Measurements from ENCODE around the gene SLIT1. TPM values are rescaled to one million over a fixed set of nuclear protein-coding genes. Genes with fewer than 3 reads are reported as not detected.

SLIT1 gene
- total and polyA plus RNA-seq, 4 experiments from 2014 or later: 0.05 to 0.32 (median 0.28) TPM; not detected in 1

DNA sequence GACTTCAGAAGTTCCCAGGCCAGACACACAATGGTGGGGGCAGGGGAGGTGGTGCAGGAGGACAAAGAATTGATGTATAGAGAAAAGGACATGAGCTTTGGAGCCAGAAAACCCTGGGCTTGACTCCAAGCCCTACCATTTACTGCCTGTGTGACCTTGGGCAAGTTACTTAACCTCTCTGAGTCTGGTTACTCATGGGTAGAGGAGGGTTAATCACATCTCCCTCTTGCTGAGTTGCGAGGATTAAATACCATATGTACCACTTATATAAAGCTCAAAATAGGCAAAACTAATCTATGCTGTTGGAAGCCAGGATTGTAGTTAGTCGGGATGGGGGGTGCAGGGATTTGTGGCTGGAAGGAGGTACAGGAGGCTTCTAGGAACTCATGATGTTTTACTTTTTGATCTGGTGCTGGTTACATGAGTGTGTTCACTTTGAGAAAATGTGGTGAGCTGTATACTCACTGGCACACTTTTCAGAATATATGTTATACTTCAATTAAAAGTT lies 106.8 kb downstream of the SLIT1 start:
- intact Hi-C loops (cut with micrococcal nuclease): no loop called here
- no peaks in the 10 kb centered on the region for H3K36me3 ChIP-seq (ENCODE audit: insufficient read depth, low read length)
- no peaks in the 10 kb centered on the region for H3K4me1 ChIP-seq (ENCODE audit: insufficient read depth, low read length)
- H3K27me3 ChIP-seq (ENCODE audit: insufficient read depth, low read length): no peaks in the 10 kb centered on the region
- no peak overlapping the region for H3K4me3 Mint-ChIP-seq
- H3K27ac ChIP-seq (ENCODE audit: low read depth, low read length): no peak overlapping the region
- H3K27me3 Mint-ChIP-seq: peaks cover 17 to 42% of the 10 kb centered on the region in 2 donors
- no peaks in the 10 kb centered on the region for H3K4me1 Mint-ChIP-seq
- ChIA-PET POLR2A (ENCODE audit: partially characterized antibody) (no interaction called here), CTCF (ENCODE audit: partially characterized antibody) (interaction anchor here (1.0 to 14.8 kb wide), 5 partner anchors 9 to 128 kb away, joined by 3 to 417 read pairs (median 3); no protein-coding TSS in a partner anchor)
- peaks cover 0 to 4% (median 0%) of the 10 kb centered on the region in 8 donors for H3K9me3 Mint-ChIP-seq
- H3K9me3 ChIP-seq (ENCODE audit: control insufficient read depth in 1 of 2, low read length in 2 of 2): no peaks in the 10 kb centered on the region
- no peak overlapping the region for H3K4me3 ChIP-seq (ENCODE audit: low read length in 2 of 2)
- H3K27ac Mint-ChIP-seq: no peak overlapping the region
- no peaks in the 10 kb centered on the region for H3K36me3 Mint-ChIP-seq
- no peak for DNase-seq

DNA sequence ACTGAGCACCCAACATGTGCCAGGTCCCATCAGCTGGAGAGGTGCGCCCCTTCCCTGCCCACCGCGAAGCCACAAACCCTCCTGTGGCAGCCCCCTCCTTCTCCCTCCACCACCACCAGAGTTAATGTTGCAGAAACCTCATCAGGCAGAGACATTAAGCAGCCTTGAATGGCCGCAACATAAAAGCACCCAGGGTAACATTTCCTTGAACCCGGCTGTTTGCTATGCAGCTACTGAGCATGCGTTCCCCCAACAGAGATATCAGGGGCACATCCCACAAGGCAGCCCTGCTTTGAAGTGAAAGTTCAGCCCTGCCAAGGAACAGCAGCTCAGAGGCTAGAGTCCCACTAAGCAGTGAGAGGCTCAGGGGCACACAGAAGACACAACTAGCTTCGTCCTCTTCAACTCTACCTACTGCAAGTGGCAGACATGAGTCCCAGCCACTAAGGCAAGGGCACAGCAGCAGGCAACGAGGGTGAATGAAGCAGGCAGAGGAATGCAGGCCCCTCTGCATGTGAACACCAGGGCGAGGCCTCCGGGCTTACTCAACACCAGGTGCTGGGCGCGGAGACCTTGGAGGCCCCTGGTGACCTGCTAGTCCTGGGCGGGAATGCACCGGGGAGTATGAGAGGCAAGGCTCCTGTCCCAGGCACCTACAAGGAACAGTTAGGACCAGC lies 107.4 kb downstream of the SLIT1 start:
- Mint-ChIP-seq H3K36me3 (no peaks in the 10 kb centered on the region), H3K27me3 (peaks cover 17 to 45% of the 10 kb centered on the region in 2 donors), H3K4me1 (no peaks in the 10 kb centered on the region), H3K9me3 (peaks cover 0 to 4% (median 0%) of the 10 kb centered on the region in 8 donors), H3K4me3 (no peak overlapping the region), H3K27ac (no peak overlapping the region)
- no peak overlapping the region for H3K27ac ChIP-seq (ENCODE audit: low read depth, low read length)
- intact Hi-C loops (cut with micrococcal nuclease): no loop called here
- H3K36me3 ChIP-seq (ENCODE audit: insufficient read depth, low read length): no peaks in the 10 kb centered on the region
- DNase-seq: no peak
- H3K9me3 ChIP-seq (ENCODE audit: control insufficient read depth in 1 of 2, low read length in 2 of 2): no peaks in the 10 kb centered on the region
- no peaks in the 10 kb centered on the region for H3K27me3 ChIP-seq (ENCODE audit: insufficient read depth, low read length)
- ChIA-PET CTCF (ENCODE audit: partially characterized antibody) (interaction anchor here (1.0 to 14.8 kb wide), 4 partner anchors 9 to 129 kb away, joined by 3 to 417 read pairs (median 3); no protein-coding TSS in a partner anchor), POLR2A (ENCODE audit: partially characterized antibody) (no interaction called here)
- H3K4me1 ChIP-seq (ENCODE audit: insufficient read depth, low read length): no peaks in the 10 kb centered on the region
- no peak overlapping the region for H3K4me3 ChIP-seq (ENCODE audit: low read length in 2 of 2)

DNA sequence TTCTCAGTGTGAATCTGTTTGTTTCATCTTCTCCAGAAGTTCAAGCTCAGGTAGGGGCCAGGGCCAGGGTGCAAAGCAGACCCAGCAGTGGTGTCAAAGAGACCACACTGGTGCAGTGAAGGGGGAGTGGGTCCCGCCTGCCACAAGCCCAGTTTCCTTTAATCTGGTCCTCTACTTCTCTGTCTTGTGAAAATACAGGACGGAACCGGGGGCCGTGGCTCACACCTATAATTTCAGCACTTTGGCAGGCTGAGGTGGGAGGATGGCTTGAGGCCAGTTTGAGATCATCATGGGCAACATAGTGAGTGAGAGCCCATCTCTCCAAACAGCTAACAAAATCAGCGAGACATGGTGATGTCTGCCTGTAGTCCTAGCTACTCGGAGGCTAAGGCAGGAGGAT lies 109.0 kb downstream of the SLIT1 start:
- H3K27ac ChIP-seq (ENCODE audit: low read depth, low read length): no peak overlapping the region
- Mint-ChIP-seq H3K27ac (no peak overlapping the region), H3K27me3 (peaks cover 14 to 44% of the 10 kb centered on the region in 2 donors), H3K9me3 (peaks cover 0 to 4% (median 0%) of the 10 kb centered on the region in 8 donors), H3K4me3 (no peak overlapping the region), H3K36me3 (no peaks in the 10 kb centered on the region), H3K4me1 (no peaks in the 10 kb centered on the region)
- no peak overlapping the region for H3K4me3 ChIP-seq (ENCODE audit: low read length in 2 of 2)
- no peaks in the 10 kb centered on the region for H3K27me3 ChIP-seq (ENCODE audit: insufficient read depth, low read length)
- H3K9me3 ChIP-seq (ENCODE audit: control insufficient read depth in 1 of 2, low read length in 2 of 2): no peaks in the 10 kb centered on the region
- DNase-seq: no peak
- ChIA-PET CTCF (ENCODE audit: partially characterized antibody) (interaction anchor here (14.8 kb wide), 1 partner anchor 131 kb away, joined by 417 read pairs; no protein-coding TSS in a partner anchor), POLR2A (ENCODE audit: partially characterized antibody) (no interaction called here)
- intact Hi-C loops (cut with micrococcal nuclease): no loop called here
- no peaks in the 10 kb centered on the region for H3K4me1 ChIP-seq (ENCODE audit: insufficient read depth, low read length)
- H3K36me3 ChIP-seq (ENCODE audit: insufficient read depth, low read length): no peaks in the 10 kb centered on the region

DNA sequence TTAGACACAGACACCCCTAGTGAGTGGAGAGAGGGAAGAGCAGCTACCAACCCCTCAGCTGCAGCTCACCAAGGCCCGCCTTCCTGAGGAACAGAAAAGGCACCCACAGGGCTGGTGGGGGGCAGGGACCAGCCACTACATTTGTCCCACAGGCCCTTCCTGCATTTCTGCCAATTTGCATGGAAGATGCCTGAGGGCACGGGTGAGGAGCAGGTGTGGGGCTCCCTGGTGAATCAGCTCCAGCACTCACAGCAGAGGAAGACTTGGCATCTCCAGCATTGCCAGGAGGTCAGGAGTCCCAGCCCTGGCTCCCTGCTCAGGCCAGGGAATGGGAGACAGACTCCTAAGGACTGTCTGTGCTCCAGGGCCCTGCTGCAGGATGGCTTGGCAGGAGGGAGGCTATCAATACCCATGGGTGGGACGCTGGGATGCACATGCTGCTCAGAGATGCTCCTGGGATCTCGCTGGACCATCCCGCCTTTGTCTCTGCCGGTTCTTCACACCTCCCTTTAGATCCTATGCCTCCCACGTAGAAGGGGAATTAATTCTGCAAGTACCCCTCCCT lies 109.7 kb downstream of the SLIT1 start:
- CTCF ChIA-PET (ENCODE audit: partially characterized antibody): interaction anchor here (14.8 kb wide), 1 partner anchor 131 kb away, joined by 417 read pairs; no protein-coding TSS in a partner anchor
- Histone ChIP-seq H3K9me3 (ENCODE audit: control insufficient read depth in 1 of 2, low read length in 2 of 2) (no peaks in the 10 kb centered on the region), H3K27me3 (ENCODE audit: insufficient read depth, low read length) (no peaks in the 10 kb centered on the region), H3K4me1 (ENCODE audit: insufficient read depth, low read length) (no peaks in the 10 kb centered on the region), H3K36me3 (ENCODE audit: insufficient read depth, low read length) (no peaks in the 10 kb centered on the region), H3K27ac (ENCODE audit: low read depth, low read length) (no peak overlapping the region), H3K4me3 (ENCODE audit: low read length in 2 of 2) (no peak overlapping the region)
- DNase-seq: no peak
- POLR2A ChIA-PET (ENCODE audit: partially characterized antibody): no interaction called here
- no peaks in the 10 kb centered on the region for H3K4me1 Mint-ChIP-seq
- H3K27ac Mint-ChIP-seq: no peak overlapping the region
- intact Hi-C loops (cut with micrococcal nuclease): no loop called here
- H3K36me3 Mint-ChIP-seq: no peaks in the 10 kb centered on the region
- H3K4me3 Mint-ChIP-seq: no peak overlapping the region
- no peaks in the 10 kb centered on the region for H3K9me3 Mint-ChIP-seq
- peaks cover 17 to 44% of the 10 kb centered on the region in 2 donors for H3K27me3 Mint-ChIP-seq

DNA sequence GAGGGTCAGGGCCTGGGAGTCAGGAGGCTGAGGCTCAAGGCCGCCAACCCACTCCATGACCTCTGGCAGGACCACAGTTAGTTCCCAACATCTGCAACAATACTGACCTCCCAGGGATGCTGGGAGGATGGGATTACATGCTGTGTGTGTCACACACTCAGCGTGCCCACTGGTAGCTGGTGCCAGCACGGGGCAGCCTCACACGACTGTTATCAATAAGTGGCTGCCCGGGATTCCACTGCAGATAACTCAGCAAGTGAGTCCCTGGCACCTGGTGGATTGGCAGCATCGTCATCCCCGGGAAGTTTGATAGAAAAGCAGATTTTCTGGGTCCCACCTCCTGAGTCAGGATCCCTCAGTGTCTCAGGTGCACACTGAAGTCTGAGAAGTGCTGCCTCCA lies 110.3 kb downstream of the SLIT1 start:
- no peaks in the 10 kb centered on the region for H3K9me3 Mint-ChIP-seq
- no peaks in the 10 kb centered on the region for H3K36me3 ChIP-seq (ENCODE audit: insufficient read depth, low read length)
- POLR2A ChIA-PET (ENCODE audit: partially characterized antibody): no interaction called here
- H3K27me3 ChIP-seq (ENCODE audit: insufficient read depth, low read length): no peaks in the 10 kb centered on the region
- CTCF ChIA-PET (ENCODE audit: partially characterized antibody): interaction anchor here (14.8 kb wide), 1 partner anchor 132 kb away, joined by 417 read pairs; no protein-coding TSS in a partner anchor
- peaks cover 19 to 40% of the 10 kb centered on the region in 2 donors for H3K27me3 Mint-ChIP-seq
- H3K4me3 Mint-ChIP-seq: no peak overlapping the region
- no peaks in the 10 kb centered on the region for H3K9me3 ChIP-seq (ENCODE audit: control insufficient read depth in 1 of 2, low read length in 2 of 2)
- H3K27ac ChIP-seq (ENCODE audit: low read depth, low read length): no peak overlapping the region
- no peaks in the 10 kb centered on the region for H3K4me1 ChIP-seq (ENCODE audit: insufficient read depth, low read length)
- H3K4me3 ChIP-seq (ENCODE audit: low read length in 2 of 2): no peak overlapping the region
- H3K4me1 Mint-ChIP-seq: no peaks in the 10 kb centered on the region
- no peak overlapping the region for H3K27ac Mint-ChIP-seq
- DNase-seq: no peak
- no peaks in the 10 kb centered on the region for H3K36me3 Mint-ChIP-seq
- intact Hi-C loops (cut with micrococcal nuclease): no loop called here

DNA sequence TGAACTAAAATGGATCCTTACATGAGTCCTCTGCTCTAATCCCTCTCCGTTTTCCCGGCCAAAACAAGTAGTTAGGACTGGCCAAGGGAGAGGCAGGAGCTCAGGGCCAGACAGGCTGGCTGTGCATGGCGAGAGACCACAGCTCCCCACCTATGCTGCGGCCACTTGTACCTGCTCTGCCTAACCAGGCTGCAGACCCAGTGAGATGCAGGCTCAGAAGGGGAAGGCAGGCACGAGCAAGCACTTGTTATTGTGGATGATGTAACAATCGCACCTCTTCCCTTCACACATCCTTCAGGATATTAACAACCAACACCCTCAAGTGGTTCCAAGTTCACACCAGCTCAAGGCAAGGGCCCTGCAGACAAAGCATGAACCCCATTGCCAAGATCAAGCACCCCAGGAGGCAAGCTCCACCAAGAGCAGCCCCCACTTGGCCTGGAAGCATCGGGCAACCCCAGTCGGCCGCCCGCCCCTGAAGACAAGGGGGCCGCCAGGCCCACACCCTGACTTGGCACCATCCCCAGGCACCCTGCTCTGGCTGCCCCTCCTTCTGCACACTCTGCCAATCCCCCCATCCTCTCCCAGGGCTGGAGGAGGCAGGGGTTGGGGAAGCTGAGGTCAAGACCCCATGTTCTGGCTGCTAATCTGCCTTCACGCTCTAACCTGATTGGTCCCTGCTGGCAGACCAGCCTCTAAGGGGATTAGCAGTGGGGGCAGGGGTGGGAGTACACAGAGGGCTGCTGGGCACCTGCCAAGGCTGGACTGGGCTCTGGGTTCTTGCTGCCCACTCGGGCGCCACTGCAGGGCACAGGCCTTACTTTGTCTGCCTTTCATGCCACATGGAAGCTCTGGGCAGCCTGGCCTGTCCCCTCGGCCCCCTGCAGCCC lies 111.3 kb downstream of the SLIT1 start:
- Mint-ChIP-seq H3K9me3 (no peaks in the 10 kb centered on the region), H3K4me3 (no peak overlapping the region), H3K4me1 (peaks cover 3 to 6% (median 4%) of the 10 kb centered on the region in 4 donors), H3K27ac (no peak overlapping the region), H3K36me3 (no peaks in the 10 kb centered on the region), H3K27me3 (peaks cover 17 to 38% of the 10 kb centered on the region in 2 donors)
- no peaks in the 10 kb centered on the region for H3K4me1 ChIP-seq (ENCODE audit: insufficient read depth, low read length)
- H3K4me3 ChIP-seq (ENCODE audit: low read length in 2 of 2): no peak overlapping the region
- no peaks in the 10 kb centered on the region for H3K27me3 ChIP-seq (ENCODE audit: insufficient read depth, low read length)
- no peak overlapping the region for H3K27ac ChIP-seq (ENCODE audit: low read depth, low read length)
- CTCF ChIA-PET (ENCODE audit: partially characterized antibody): interaction anchor here (1.1 to 14.8 kb wide), 4 partner anchors 17 to 133 kb away, joined by 3 to 417 read pairs (median 26); no protein-coding TSS in a partner anchor
- H3K36me3 ChIP-seq (ENCODE audit: insufficient read depth, low read length): no peaks in the 10 kb centered on the region
- POLR2A ChIA-PET (ENCODE audit: partially characterized antibody): no interaction called here
- intact Hi-C loops (cut with micrococcal nuclease): no loop called here
- H3K9me3 ChIP-seq (ENCODE audit: control insufficient read depth in 1 of 2, low read length in 2 of 2): no peaks in the 10 kb centered on the region
- no peak for DNase-seq

Measured in CD4-positive, alpha-beta memory T cell (primary cell).